Right hindlimb (tissue), 1 donor: ENCODE data around the gene PRR23E.

Experiments used
- DNase-seq: peaks from one replicate; pipeline ENCODE4 v3.0.0-alpha.2; 2018

PRR23E gene

DNA sequence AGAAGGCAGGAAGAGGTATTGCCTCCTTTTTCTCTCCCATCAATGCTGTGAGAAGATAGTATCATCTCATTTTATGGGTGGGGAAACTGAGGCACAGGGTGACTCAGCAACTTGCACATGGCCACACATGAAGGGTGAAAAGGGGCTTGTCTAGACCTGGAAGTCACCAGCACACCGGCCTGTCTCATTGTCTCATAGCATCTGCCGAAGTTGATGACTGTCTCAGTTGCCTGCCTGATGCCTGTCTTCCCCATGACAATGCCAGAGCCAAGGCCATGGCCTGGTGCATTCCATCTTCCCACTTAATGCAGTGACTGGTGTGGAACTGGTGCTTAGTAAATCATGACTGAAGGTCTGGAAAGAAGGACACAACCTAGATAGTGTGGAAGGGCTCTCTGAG, 27.9 kb upstream of the PRR23E start:
- DNase-seq, result no peak

DNA sequence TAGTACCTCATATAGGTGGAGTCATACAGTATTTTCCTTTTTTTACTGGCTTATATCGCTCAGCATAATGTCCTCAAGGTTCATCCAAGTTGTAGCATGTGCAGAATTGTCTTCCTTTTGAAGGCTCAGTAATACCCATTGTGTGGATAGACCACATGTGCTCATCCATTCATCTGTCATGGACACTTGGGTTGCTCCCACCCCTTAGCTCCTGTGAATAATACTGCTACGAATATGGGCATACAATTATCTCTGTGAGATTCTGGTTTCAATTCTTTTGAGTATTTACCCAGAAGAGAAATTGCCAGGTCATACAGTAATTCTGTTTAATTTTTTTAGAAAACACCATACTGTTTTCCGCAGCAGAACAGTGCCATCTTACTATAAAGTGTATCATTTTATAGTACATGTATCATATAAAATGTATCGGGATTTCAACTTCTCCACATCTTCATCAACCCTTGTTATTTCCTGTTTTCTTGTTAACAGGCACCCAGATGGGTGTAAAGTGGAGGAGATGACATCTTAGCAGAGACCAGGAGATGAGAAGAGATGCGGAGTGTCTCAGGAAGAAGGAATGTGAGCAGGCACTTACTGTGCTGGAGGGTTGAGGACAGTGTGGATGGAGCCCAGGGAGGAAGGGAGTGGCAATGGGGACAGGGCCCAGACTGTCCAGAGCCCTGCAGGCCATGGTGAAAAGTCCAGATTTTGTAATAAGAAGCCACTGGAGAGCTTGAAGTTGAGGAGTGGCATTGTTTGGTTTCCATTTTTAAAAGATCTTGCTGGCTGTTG, 27.0 kb upstream of the PRR23E start:
- no peak for DNase-seq

DNA sequence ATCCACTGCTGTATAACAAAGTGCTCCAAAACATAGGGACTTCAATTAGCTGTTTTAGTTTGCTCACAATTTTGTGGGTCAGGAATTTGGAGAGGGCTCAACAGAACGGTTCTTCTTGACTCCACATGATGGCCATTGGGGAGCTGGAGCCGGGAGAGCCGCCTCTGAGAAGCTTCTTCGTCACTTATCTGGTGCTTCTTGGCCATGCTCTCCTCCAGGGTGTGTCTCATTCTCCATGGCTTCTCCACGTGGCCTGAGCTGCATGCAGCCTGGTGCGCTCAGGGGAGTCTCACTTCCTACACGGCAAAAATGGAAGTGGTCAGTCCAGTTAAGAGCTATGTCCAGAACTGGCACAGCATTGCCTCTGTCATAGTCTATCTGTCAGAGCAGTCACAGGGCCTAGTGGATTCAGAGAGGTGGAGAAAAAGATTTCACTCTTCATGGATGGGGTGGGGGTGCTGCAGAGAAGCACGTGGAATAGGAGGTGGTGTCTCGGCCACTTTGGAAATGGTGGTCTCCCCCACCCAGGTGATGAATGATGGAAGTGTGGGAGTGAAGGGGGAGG, 26.3 kb upstream of the PRR23E start:
- DNase-seq, result no peak

DNA sequence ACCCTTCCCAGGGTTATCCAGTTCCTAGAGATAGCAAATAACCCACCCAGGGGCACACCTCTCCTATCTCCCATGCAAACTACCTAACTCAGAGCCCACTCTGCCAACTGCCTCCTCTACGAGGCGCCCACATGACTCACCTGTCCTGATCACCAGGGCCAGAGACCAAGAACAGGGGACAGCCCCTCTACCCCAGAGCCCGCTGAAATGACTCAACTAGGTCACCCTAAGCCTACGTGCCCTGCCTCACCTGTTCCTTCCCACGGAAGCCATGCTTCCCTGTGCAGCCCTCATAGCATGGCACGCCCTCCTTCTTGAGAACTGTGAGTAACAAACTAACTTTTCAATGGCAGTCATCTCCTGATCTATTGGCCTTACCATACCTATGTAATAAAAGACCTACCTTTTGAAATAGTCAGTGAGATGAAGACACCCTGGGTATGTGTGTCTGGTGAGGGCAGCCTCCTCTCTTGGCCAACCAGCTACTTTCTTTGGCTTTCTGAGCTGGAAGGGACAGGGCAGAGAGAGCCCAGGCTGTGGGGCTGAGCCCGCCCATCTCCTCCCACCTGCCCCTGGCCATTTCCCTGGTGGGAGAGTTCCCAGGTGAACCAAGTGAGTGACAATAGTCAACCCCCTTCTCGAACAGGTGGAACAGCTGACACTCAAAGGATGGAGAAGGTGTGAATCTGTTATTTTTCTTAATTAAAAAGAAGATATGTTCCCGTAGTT, 25.5 kb upstream of the PRR23E start:
- DNase-seq, result no peak

DNA sequence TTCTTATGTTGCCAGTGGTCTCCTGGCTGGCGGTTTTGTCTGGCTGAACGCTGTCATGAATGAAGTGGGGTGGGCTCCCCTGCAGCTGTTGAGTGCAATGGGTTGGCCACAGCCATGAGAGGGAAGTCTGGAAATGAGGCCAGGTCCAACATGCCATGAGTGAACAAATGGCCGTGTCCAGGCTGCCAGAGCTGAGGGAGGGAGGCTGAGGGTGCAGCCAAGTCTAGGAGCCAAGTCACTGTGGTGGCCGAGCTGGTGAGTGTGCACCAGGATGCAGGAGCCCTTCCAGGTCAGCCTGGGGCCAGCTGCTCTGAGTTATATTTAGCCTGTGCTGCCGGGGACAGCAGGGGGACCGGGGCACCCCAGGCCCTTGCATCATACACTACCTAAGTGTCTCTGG, 24.7 kb upstream of the PRR23E start:
- no peak for DNase-seq

DNA sequence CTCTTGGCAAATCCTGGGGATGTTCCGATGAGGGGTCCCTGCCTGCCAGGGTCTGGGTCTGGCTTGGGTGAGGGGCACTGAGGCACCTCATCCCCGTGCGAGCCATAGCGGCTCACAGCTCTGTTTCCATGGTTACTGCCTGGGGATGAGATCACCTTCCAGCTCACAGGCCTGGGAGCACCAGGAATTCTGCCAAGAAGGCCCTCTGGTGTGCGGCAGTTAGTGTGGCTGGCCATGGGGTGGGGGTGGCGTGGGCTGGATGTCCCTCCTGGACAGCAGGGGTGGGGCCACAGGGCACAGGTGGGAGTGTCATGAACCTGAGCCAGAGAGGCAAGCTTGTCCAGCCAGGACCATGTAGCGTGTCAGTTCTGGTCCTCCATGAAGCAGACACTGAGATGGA, 22.1 kb upstream of the PRR23E start:
- DNase-seq, result peak; percentile 54

DNA sequence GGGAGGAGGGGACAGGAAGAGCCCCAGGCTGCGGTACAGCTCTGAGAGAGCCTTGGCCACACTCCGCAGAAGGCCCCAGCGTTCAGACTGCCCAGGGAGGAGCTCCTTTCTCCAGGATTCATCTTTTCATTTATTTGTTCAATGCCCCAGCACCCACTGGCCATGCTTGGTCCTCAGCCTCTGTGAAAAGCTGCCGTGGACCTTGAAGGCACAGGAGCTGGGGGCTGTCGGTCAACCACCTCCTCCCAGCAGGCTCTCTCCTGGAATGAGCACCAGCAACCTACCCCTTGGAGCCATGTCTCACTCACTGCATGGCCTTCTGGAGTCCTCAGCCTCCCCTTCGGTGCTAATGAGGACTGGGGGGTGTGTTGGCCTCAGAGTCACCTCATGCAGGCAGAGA, 21.6 kb upstream of the PRR23E start:
- DNase-seq, result no peak

DNA sequence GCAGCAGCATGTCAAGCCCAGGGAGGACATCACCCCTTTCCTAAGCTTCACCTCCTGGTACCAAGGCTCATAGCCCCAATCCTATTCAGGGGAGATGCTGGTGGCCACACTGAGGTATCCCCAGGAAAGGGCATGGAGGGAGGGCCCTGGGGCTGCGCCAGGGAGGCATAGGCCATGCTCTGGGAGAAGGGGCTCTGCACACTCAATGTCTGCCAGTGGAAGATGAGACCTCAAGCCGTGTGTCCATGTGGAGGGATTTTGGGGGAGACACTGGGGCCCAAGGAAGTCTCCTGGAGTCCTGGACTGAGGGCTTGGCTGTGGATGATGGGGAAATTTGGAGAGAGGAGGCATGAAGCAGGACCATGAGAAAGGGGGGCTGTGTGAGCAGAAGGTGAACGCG, 21.2 kb upstream of the PRR23E start:
- DNase-seq, result no peak

DNA sequence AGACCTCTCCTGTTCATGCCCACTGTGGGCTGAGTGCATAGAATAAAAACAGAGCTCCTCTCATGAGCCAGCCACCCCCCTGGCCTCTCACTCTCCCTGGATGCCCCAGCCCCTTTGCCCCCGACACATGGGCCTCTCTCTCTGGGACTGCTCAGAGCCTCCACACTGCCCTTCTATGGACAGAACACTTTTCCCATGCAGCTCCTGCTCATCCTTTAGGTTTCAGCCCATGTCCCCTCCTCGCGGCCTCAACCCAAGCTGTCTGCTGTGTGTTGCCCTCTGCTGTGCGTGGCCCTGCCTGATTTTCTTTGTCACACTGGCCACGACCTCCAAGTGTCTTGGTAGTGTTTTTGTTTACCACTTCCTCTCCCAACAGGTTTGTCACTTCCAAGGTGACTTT, 20.7 kb upstream of the PRR23E start:
- no peak for DNase-seq

DNA sequence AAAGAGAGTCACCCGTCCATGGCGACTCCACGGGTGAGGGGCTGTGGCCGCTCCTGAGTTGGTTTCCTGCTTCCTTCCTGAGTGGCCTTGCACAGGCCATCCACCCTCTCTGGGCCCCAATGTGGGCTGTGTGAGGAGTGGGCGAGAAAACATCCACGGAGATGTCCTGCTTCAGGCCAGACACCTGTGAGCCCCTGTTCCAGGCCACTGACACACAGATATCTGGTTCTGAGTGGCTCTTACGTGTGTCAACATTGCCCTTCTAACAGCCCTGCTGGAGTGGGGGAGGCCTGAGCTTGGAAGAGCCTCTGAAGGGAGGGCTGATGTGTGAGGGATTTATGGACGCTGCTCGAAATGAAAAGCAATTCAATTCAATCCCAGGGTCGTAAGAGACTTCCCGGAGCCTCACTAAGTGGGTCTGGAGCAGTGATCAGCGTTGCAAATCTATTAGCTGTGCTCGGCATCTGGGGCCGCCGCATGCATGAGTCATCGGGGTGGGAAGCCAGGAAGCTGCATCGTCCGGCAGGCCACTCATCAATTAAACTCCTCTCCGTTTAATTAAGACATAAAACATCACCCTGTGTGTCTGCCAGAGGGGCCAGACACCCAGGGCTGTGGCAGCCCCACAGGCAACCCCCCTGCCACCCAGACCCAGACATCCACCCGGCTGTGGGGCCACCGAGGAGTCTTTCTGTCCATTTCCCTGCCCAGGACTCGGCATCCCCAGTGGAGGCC, 20.0 kb upstream of the PRR23E start:
- peak; percentile 69 for DNase-seq

DNA sequence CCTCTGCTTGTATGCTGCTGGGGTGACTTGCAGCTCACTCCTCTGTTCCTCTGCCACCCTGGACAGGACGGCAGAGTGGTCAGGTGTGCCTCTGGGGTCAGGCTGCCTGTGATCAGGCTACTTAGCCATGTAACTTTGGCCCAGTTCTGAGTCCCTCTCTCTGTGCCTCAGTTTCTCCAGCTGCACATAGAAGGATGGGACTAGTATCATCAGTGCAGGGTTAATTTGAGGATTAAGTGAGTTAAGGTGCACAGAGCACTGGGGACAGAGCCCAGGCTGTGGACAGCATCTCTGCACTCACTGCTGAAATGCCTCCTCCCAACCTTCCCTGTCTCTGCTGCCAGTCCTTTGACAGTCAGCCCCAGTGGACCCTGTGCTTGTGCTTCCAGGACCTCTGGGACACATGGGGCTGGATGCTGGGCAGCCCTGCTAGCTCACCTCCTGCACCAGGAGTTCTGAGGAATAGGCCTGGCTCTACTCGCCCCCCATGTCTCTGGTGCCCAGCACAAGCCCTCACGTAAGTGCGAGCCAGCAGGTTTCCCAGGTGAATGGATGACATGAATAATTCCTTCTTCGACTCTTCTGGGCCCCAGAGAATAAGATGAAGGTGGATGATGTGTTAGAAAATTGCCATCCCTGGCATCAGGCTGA, 19.3 kb upstream of the PRR23E start:
- DNase-seq, result no peak

DNA sequence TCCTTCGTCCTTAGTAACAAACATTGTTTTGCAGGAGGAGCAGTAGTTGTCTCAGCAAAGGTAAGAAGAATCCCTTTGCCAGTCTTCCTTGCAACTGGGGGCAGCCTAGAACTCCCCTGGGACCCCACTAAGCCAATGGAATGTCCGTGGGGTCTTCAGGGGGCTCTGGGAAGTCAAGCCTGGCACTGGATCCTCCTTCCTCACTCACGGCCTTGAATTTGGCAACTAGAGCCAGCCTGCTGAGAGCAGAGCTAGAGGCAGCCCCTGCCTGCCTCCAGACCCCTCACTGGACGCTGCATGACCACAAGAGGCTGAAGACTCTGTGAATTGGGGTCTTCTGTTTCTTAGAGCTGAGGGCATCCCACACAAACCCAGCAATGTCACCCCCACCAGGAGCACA, 18.6 kb upstream of the PRR23E start:
- DNase-seq, result no peak

DNA sequence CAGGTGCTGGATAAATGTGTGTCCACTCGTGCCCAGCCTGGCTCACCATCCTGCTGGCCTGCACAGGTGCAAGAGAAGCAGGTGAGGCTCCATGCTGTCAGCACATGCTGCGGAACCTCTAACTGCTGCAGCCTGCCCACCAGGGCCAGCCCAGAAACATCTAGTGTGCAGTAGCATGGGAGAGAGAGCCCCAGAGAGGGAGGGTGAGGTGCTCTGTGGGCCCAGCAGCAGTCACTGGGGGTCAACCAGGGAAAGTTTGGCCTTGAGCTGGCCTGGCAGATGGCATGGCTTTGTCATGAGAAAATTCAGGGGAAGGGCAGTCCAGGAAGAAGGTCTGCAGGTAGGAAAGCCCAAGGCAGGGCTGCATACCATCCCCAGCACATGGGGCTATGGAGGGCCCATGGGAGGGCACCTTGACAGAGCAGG, 18.2 kb upstream of the PRR23E start:
- no peak for DNase-seq

DNA sequence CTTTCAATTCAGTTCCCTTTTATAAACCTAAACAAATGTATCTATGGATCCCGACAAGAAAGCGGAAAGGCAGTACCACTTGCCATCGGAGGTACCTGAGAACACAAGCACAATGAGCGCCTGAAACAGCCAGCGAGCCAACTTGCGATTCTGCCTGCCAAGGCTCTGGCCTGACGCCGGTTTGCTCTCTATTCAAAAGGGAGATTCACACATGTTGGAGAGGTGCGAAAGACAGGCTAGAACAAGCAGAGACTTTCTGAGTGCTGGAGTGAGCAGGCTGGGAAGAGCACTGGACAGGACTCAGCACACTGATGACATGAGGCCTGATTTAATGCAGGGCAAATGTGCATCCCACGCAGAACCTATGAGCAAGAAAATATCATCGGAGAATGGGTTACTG, 17.7 kb upstream of the PRR23E start:
- DNase-seq, result no peak

DNA sequence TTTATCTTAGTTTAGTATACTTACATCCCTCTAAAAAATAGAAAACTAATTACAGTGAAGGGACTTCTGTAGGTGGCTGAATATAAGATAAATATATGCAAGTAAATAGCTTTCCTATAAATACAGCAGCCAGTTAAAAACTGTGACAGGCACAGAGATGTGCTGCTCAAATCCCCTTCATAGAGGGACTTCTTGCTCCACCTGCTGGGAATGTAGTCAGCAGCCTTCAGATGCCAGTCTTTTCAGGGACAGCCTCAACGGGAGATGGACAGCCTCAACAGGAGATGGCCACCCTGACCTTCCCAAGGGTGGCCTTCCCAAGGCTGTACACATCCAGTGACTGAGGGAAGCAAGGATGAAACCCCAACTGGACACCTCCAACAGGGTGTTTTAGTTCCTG, 15.7 kb upstream of the PRR23E start:
- DNase-seq, result no peak

DNA sequence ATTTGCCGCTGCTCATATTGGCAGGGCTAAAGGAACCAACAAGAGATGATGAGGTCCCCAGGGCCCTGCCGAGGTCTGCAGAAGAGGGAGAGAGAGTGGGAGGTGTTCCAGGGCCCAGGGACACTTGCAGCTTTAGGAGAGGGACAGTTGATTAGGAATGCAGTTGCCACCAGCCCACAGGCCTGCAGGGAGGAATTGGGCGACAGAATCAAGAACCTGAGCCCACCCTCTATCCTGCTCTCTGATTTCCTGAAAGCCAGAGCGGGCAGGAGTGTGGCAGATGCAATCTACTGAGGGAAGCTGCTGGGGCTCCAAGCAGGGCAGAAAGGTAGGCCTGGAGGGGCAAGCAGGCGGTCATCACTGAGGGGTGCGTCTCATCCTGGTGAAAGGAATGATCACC, 12.1 kb upstream of the PRR23E start:
- no peak for DNase-seq

DNA sequence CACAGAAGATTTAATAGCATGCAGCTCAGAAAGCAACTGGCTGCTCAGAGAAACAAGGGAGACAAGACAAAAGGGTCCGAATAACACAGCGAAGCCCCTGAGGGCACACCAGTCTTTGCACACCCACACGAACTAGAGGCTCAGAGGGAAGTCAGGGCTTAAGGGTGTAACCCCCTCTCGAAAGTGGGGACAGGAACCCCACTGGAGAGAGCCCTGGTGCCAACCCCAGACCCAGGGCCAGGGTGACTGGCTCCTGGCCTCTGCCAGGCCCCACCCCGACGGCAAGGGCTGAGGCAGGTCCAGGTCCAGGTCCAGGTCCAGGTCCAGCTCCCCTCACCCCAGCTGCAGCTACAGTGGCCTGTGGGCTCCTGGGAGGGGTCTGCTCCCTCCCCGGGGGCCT, 10.5 kb upstream of the PRR23E start:
- no peak for DNase-seq

DNA sequence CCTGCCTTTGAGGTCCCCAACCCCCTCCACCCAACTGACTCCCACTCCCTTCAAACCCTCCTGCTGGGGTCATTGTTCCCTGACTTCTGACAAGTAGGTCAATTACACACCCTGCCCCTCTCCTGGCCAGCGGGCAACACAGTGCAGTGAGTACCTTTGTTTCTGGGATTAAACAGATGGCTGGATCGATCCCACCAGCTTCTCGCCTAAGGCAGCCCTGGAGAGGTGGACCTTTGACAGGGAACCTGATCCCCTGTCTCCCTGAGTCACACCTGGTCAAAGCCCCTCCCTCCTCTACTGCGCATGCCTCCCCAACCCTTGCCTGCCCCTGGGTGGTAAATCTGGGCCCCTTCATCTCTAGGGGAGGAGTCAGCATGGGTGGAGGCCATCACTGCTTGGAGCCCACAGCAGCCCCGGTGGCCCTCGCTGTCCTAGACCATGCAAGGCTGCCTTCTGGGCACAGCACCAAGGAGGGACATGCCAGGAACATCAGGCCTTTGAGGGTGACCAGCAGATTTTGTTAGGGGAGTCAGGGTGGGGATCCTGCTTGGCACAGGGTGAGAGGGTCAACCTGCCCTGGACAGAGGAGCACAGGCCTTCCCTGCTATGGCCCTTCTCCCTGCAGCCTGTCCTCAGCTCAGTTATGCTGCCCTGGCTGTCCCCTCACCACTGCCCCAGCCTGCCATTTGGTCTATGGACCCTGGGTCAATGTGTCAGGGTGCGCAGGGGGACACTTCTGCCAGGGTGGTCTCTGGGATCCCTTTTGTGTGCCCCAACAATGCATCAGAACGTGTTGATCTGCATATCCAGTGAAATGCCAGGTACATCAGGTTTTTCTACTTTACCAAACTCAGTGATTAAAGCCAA, 9.8 kb upstream of the PRR23E start:
- DNase-seq, result no peak

DNA sequence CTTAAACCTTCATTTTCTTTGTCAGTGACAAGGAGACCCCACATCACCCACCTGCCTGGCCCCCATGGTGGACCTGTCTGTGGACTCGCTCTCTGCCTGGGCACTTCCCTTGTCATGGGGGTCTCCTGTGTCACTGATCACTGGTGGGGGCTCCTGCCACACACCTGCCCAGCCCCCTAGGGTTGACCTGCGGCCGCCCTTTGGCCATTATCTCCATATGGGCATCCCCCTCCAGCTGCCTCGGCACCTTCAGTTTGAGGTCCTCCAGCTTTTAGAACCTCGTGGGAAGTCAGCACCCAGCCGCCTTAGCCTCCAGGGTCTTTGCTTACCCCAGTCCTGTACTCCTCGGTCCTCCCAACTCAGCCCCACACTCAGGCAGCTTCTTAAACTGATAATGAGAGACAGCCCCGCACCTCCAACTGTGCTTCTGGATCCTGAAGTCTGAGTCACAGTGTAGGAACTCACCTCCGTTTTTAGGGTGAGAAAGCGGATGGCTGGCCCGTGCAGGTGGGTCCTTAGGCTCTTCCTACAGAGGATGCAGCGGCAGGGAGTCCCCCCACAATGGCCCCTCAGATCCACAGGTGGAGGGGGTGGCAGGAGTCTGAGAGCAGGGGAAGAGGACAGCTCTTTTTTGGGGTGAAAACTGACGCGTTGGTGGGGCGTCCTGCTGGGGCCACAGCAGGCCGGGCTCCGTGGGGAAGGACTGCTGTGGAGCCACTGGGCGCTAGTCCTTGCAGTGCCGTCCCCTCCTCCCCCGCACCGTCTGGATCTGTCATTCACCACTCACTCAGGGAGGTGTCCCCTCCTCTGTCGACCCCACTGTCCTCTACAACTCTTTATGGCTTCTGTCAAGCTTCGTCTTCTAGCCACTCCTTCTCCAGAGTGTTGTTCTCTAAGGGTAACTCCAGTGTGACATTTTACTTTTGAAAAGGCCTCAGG, 8.7 kb upstream of the PRR23E start:
- DNase-seq, result no peak

DNA sequence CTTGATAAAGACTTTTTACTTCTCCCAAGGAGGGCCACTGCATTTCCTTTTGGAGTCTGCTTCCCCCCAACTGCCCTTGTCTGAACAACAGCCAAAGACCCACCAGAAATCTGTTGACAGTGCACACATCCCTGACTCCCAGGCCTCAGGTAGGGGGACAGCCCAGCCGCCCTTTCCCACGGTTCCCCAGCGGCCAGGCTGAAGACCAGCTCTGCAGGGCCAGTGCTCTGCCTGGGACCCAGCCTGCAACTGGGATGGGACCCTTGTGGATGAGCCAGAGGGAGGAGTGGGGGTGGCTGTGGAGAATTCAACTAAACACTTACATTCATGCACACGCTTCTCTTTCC, 8.1 kb upstream of the PRR23E start:
- DNase-seq, result no peak

DNA sequence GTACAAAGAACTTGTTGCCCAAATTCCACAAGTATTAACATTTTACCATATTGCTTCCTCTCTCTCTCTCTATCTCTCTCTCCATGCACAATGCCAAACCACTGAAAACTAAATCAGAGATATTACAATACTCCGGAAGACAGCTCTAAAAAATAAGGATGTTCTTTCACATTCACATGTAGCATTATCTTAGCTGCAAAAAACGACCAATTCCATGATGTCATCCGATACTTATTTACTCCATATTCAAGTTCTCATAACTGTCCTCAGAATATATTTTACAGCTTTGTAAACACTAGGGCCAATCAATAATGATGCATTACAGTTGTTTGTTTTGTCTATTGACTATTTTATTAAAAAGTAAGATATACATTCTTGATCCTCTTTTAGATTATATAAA, 7.7 kb upstream of the PRR23E start:
- no peak for DNase-seq
